Measurements from ENCODE around the gene SERPINA3. TPM values are rescaled to one million over a fixed set of nuclear protein-coding genes. Genes with fewer than 3 reads are reported as not detected.

SERPINA3 gene
- total RNA-seq, 1 experiment from 2014 or later = 2.3 TPM

GRCh38 chr14:94588311-94588710 is 23.9 kb upstream of the SERPINA3 start:
- no peak for DNase-seq
- Histone ChIP-seq H3K9me3 (no peaks in the 10 kb centered on the region), H3K36me3 (ENCODE audit: control insufficient read depth, insufficient read depth, low read length) (no peaks in the 10 kb centered on the region), H3K4me3 (ENCODE audit: low read depth, low read length) (no peak overlapping the region), H3K4me1 (peaks cover 7% of the 10 kb centered on the region; the same call in 1 of the 2 replicates), H3K27me3 (replicated peaks; ENCODE audit: control insufficient read depth, insufficient read depth, low read length) (no peaks in the 10 kb centered on the region)
- H3K27me3 Mint-ChIP-seq (ENCODE audit: insufficient read depth, unreplicated experiment) = no peaks in the 10 kb centered on the region
- ChIA-PET POLR2A (interaction anchor here (0.7 kb wide), 1 partner anchor 17 kb away, joined by 3 read pairs; no protein-coding TSS in a partner anchor), CTCF (no interaction called here)
- TF ChIP-seq CTCF (IDR thresholded peaks at IDR 0.05; ENCODE audit: insufficient read depth in 1 of 2, low read depth in 1 of 2, low read length in 1 of 2, severe bottlenecking in 1 of 2, unreplicated experiment in 1 of 2) = no peak
- H3K9me3 Mint-ChIP-seq (ENCODE audit: unreplicated experiment) = peaks cover 12% of the 10 kb centered on the region
- H3K27ac Mint-ChIP-seq (ENCODE audit: unreplicated experiment) = no peak overlapping the region
- H3K4me1 Mint-ChIP-seq (ENCODE audit: low read depth, unreplicated experiment) = no peaks in the 10 kb centered on the region
- no TSS peak for BruUV-seq (replicated peaks)
- H3K4me3 Mint-ChIP-seq (ENCODE audit: unreplicated experiment) = no peak overlapping the region
- intact Hi-C loops (cut with micrococcal nuclease; ENCODE audit: unreplicated experiment) = no loop called here
- H3K36me3 Mint-ChIP-seq (ENCODE audit: insufficient read depth, unreplicated experiment) = no peaks in the 10 kb centered on the region

GRCh38 chr14:94591073-94591472 is 21.1 kb upstream of the SERPINA3 start:
- Histone ChIP-seq H3K27me3 (replicated peaks; ENCODE audit: control insufficient read depth, insufficient read depth, low read length) (no peaks in the 10 kb centered on the region), H3K4me1 (peaks cover 18% of the 10 kb centered on the region), H3K36me3 (ENCODE audit: control insufficient read depth, insufficient read depth, low read length) (no peaks in the 10 kb centered on the region), H3K4me3 (ENCODE audit: low read depth, low read length) (no peak overlapping the region), H3K9me3 (no peaks in the 10 kb centered on the region)
- intact Hi-C loops (cut with micrococcal nuclease; ENCODE audit: unreplicated experiment) = no loop called here
- H3K9me3 Mint-ChIP-seq (ENCODE audit: unreplicated experiment) = peaks cover 12% of the 10 kb centered on the region
- no peak overlapping the region for H3K4me3 Mint-ChIP-seq (ENCODE audit: unreplicated experiment)
- no peak overlapping the region for H3K27ac Mint-ChIP-seq (ENCODE audit: unreplicated experiment)
- peaks cover 5% of the 10 kb centered on the region for H3K36me3 Mint-ChIP-seq (ENCODE audit: insufficient read depth, unreplicated experiment)
- DNase-seq = no peak
- H3K4me1 Mint-ChIP-seq (ENCODE audit: low read depth, unreplicated experiment) = peaks cover 17% of the 10 kb centered on the region
- CTCF ChIA-PET = interaction anchor here (1.1 kb wide), 1 partner anchor 10 kb away, joined by 3 read pairs; the partner anchor contains the start of gene SERPINA5
- H3K27me3 Mint-ChIP-seq (ENCODE audit: insufficient read depth, unreplicated experiment) = no peaks in the 10 kb centered on the region
- no TSS peak for BruUV-seq (replicated peaks)
- TF ChIP-seq CTCF (IDR thresholded peaks at IDR 0.05; ENCODE audit: insufficient read depth in 1 of 2, low read depth in 1 of 2, low read length in 1 of 2, severe bottlenecking in 1 of 2, unreplicated experiment in 1 of 2) = no peak
- POLR2A ChIA-PET = no interaction called here

- peaks cover 12% of the 10 kb centered on the region for H3K9me3 Mint-ChIP-seq (ENCODE audit: unreplicated experiment)
- no peak for DNase-seq
- TF ChIP-seq CTCF (IDR thresholded peaks at IDR 0.05; ENCODE audit: insufficient read depth in 1 of 2, low read depth in 1 of 2, low read length in 1 of 2, severe bottlenecking in 1 of 2, unreplicated experiment in 1 of 2) = no peak
- H3K27me3 Mint-ChIP-seq (ENCODE audit: insufficient read depth, unreplicated experiment) = no peaks in the 10 kb centered on the region
- H3K4me1 Mint-ChIP-seq (ENCODE audit: low read depth, unreplicated experiment) = peaks cover 17% of the 10 kb centered on the region
- H3K27me3 ChIP-seq (replicated peaks; ENCODE audit: control insufficient read depth, insufficient read depth, low read length) = no peaks in the 10 kb centered on the region
- POLR2A ChIA-PET = no interaction called here
- H3K4me1 ChIP-seq = peaks cover 18% of the 10 kb centered on the region
- H3K36me3 ChIP-seq (ENCODE audit: control insufficient read depth, insufficient read depth, low read length) = no peaks in the 10 kb centered on the region
- intact Hi-C loops (cut with micrococcal nuclease; ENCODE audit: unreplicated experiment) = no loop called here
- CTCF ChIA-PET = interaction anchor here (1.1 kb wide), 1 partner anchor 11 kb away, joined by 3 read pairs; the partner anchor contains the start of gene SERPINA5
- no peak overlapping the region for H3K4me3 Mint-ChIP-seq (ENCODE audit: unreplicated experiment)
- no peaks in the 10 kb centered on the region for H3K9me3 ChIP-seq
- no TSS peak for BruUV-seq (replicated peaks)
- peaks cover 5% of the 10 kb centered on the region for H3K36me3 Mint-ChIP-seq (ENCODE audit: insufficient read depth, unreplicated experiment)
- H3K27ac Mint-ChIP-seq (ENCODE audit: unreplicated experiment) = no peak overlapping the region
- H3K4me3 ChIP-seq (ENCODE audit: low read depth, low read length) = no peak overlapping the region
Observed at GRCh38 chr14:94591871-94592270, 20.3 kb upstream of the SERPINA3 start.

All from Caco-2 (cell line).